Right ventricle myocardium inferior (tissue), 1 donor: ENCODE measurements around the gene POMT1. TPM values are rescaled to one million over a fixed set of nuclear protein-coding genes. Genes with fewer than 3 reads are reported as not detected.
"Not testable (repeated sequence)": the region's sequence is repeated elsewhere in the genome, so short reads cannot be mapped to it uniquely, and the experiment has no call there.

Source experiments
- ATAC-seq: fragments of 200-7000 bp; cut with Tn5 transposase; one replicate; pipeline ENCODE4 v1.9.1; 2020; ENCODE audit warnings: mild to moderate bottlenecking, moderate library complexity
- DNase-seq: peaks from one replicate; pipeline ENCODE4 v3.0.0; 2021; ENCODE audit errors: missing footprints
- intact Hi-C: fragments of 100-400 bp; cut with DNase I; formaldehyde crosslinking; loops from one replicate; pipeline ENCODE4 v1.11.0; 2022
- long read RNA-seq: library from polyadenylated mRNA; unstranded; transcript quantifications from one replicate; pipeline ENCODE4 v2.0.0, GENCODE V29; 2021
- total RNA-seq: library from RNA; stranded (reverse); fragmentation: NEBNext Ultra II Directional; extraction: Animal tissue kit (Norgen Biotek cat#: 25700); gene quantifications from one replicate; pipeline ENCODE4 v1.2.1, GENCODE V29; 2021
- donor health status: DM: no; HTN: yes; CAD: no; lungs with severe emphysema.

The POMT1 gene, protein sequence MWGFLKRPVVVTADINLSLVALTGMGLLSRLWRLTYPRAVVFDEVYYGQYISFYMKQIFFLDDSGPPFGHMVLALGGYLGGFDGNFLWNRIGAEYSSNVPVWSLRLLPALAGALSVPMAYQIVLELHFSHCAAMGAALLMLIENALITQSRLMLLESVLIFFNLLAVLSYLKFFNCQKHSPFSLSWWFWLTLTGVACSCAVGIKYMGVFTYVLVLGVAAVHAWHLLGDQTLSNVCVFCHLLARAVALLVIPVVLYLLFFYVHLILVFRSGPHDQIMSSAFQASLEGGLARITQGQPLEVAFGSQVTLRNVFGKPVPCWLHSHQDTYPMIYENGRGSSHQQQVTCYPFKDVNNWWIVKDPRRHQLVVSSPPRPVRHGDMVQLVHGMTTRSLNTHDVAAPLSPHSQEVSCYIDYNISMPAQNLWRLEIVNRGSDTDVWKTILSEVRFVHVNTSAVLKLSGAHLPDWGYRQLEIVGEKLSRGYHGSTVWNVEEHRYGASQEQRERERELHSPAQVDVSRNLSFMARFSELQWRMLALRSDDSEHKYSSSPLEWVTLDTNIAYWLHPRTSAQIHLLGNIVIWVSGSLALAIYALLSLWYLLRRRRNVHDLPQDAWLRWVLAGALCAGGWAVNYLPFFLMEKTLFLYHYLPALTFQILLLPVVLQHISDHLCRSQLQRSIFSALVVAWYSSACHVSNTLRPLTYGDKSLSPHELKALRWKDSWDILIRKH
- 21.2 TPM for total RNA-seq
- long read RNA-seq, partial matches to known transcripts = 11 of 23 reads
- long read RNA-seq, other reads (novel, unspliced or antisense) = 7 of 23 reads

DNA sequence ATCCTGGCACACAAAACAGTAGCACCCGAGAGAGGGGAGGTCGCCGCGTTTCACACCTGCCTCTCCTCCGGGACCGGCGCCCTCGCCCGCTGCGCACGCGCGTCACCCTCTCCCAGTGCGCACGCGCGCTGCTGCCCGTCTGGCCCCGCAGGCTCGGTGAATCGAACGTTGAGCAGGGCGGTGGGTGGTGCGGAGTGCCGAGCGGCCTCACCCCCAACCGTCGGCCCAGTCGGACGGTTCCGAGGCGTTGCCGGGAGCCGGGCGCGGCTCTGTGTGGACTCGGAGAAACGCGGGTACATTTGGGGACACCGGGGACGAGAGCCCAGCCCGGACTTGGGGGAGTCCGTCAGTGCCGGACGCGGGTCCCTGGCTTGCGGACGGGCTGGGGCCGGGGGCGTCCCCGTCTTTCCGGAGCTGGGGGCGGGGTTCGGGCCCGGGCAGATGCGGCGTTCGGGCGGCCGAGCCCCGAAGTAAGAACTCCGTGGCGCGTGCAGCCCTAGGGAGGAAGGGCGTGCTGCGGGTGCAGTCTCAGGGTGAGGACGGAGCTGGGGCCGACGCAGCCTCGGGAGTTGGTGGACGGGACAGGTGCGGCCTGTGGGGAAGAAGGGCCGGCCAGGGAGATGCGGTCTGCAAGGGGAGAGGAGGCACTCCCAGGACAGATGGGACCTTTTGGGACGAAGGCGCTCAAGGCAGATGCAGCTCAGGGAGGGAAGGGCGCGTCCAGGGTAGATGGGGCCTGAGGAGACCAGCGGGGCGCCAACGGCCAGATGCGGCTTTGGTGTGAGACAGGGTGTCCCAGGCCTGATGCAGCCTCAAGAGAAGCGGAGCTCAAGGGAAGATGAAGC is at the start of gene POMT1:
Gene POMT1, plus strand, starts transcription at position 138 of the 845 bp plus-strand sequence. CDS start 1,301 bp downstream, outside the sequence.
- ATAC-seq = peak; percentile 95
- intact Hi-C loops = no loop called here
- DNase-seq = peak; percentile 93

DNA sequence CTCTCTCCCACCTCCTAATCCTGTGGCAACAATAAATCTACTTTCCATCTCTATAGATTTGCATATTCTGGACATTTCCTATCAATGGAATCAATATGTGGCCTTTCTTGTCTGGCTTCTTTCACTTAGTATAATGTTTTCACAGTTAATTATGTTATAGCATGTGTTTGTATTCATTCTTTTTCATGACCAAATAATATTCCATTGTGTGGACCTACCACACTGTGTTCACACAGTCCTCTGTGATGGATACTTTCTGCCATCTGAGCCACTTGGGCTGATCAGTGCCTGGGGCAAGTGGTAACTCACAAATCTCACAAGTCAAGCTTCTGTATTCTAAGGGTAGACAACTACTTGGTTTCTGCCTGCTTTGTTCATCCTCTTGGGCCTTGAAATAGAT is 48.7 kb upstream of the POMT1 start:
- DNase-seq (no peak), ATAC-seq (no peak)
- intact Hi-C loops = no loop called here

DNA sequence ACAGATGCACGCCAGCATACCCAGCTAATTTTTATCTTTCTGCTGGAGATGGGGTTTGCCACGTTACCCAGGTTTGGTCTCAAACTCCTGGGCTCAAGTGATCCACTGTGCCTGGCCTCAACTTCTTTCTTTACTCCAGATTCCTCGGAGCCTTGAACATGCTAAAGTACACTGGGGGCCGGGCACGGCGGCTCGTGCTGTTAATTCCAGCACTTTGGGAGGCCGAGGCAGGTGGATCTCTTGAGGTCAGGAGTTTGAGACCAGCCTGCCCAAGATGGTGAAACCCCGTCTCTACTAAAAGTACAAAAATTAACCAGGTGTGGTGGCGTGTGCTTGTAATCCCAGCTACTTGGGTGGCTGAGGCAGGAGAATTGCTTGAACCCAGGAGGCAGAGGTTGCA is 47.1 kb upstream of the POMT1 start:
- ATAC-seq, DNase-seq, intact Hi-C loops: not testable (repeated sequence)

DNA sequence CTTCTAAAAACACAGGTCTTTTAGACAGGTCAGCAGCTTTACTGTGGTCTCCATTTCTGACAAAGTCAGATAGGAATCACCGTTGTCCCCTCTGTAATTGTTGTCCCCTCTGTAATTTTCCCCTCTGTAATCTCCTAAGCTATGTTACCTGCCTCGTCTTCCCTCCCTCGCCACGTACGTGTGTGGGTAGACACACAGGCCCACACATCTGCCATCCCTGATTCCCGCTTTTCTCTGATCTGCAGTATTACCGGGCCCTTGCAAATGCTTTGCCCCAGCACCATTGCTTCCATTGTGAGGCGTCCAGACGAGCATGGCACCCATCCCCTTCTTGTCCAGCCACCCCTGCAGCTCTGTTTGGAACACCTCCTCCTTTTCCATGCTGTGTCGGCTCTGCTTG is 45.0 kb upstream of the POMT1 start:
- intact Hi-C loops = no loop called here
- DNase-seq = no peak
- no peak for ATAC-seq

DNA sequence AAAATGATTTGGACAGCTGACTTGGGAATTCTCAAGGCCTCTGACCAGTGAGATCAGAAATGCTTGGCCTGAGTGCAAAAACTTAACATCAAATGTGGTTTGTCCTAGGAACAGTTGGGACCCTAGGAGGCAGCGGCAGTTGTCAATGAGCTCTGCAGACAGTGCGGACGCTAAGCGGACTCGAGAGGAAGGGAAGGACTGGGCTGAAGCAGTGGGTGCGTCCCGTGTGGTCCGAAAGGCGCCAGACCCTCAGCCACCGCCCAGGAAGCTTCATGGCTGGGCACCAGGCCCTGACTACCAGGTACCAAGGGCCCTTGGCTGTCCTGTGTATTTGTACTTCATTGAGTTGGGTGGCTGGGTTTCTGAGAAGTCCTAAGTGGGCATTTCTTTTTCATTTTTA is 43.7 kb upstream of the POMT1 start:
- ATAC-seq = no peak
- intact Hi-C loops = no loop called here
- DNase-seq = no peak

DNA sequence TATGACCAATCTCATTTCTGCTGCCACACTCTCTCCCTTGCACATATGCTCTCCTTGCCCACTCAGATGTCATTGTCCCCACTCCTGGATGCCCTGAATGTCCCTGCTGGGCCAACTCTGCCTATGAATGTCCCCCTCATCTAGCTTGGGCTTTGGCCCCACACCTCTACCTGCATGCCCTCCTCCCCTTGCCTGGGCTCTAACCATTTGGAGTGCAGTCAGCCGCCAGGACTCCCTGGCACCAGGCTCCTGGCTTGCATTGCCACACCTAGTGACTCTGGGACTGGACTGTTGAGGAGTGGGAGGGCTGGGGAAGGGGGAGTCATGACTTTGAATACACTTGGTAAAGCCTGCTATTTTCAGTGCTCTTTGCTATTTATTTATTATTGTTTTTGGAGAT is 41.6 kb upstream of the POMT1 start:
- no peak for DNase-seq
- ATAC-seq = no peak
- intact Hi-C loops = no loop called here

DNA sequence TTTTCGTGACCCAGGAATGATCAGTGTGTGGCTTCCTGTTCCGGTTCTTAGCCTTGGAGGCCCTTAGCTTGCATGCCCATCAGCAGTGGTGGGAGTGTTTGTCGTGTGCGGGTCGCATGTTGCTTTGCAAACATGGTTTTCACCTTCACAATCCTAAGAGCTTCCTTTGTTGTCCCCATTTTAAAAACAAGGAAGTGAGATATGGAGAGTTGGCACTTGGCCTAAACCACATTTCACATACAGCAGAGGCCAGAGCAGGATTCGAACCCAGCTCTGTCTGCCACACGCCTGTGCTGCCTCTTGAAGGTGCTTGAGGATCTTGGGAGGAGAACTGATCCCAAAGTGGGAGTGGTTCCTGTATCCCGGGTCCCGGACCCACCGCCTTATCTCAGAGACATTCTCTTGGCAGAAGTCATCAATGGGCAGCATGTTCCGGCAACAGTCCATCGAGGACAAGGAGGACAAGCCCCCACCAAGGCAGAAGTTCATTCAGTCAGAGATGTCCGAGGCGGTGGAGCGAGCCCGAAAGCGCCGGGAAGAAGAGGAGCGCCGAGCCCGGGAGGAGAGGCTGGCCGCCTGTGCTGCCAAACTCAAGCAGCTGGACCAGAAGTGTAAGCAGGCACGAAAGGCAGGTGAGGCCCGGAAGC is 38.2 kb upstream of the POMT1 start:
- DNase-seq (no peak), ATAC-seq (no peak)
- intact Hi-C loops = no loop called here

DNA sequence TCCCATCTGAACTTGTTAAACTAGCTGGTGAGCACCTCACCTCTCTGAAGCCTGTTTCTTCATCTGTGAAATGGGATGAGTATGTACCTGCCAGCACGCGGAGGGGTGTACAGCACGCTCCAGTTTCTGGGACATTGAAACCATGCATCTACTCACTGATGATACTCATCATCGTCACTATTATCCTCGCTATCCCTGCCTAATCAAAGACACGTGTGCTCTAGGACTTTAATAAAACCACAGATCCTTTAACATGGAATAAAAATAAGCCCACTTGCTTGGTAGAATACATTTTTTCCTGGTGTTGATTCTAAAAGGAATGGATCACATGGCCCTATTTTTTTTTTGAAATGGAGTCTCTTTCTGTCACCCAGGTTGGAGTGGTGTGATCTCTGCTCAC is 37.3 kb upstream of the POMT1 start:
- ATAC-seq (no peak), DNase-seq (no peak)

DNA sequence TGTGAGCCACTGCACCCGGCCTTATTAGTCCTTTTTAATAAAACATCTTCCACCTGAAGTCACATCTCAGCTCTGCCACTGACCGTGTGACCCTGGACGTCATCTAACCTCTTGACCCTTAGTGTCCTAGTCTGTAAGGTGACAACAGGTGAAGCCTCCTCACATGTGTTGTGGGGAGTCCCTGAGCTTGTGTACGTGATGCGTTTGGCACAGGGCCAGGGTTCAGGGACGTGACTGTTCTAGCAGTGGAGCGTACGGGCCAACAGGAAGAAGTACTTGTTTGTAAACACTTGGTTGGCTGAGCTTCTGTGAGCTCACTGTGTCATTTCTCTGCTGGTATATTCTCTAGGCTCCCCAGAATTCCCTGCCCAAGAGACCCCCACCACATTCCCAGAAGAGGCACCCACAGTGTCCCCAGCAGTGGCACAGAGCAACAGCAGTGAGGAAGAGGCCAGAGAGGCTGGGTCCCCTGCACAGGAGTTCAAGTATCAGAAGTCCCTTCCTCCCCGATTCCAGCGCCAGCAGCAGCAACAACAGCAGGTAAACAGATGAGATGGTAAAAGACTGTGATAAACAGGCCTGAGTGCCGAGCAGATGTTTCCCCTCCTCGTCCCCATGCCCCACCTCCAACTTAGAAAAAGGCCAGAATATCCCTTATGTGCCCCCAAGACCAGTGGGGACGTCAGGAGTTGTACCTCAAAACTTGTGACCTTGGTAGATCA is 35.3 kb upstream of the POMT1 start:
- ATAC-seq (no peak), DNase-seq (no peak)
- intact Hi-C loops = loop anchor here (5.0 kb wide), 1 partner anchor 35 kb away; no protein-coding TSS in a partner anchor

More for the DNA sequence above, 37.3 kb upstream of the POMT1 start:
- intact Hi-C loops = loop anchor here (5.0 kb wide), 1 partner anchor 33 kb away; no protein-coding TSS in a partner anchor

DNA sequence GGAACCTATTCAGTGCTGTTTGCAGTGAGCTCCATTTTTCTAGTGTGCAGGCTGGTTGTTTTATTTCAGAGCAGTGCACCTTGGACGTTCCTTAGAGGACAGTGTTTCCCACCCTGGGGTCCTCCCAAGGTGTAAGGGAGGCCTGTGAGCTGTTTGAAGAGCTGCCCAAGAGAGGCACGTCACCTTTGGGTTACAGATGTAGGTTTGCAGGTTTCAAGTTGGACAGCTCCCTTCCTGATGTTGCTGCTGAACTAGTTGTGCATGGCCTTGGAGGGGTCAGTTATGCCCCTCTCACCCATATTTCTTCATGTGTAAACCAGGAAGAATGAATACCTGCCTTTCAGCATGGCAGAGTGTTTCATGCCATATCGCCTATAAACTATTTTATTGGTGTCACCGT is 34.7 kb upstream of the POMT1 start:
- ATAC-seq (no peak), DNase-seq (no peak)
- intact Hi-C loops = loop anchor here (5.0 kb wide), 1 partner anchor 36 kb away; no protein-coding TSS in a partner anchor

DNA sequence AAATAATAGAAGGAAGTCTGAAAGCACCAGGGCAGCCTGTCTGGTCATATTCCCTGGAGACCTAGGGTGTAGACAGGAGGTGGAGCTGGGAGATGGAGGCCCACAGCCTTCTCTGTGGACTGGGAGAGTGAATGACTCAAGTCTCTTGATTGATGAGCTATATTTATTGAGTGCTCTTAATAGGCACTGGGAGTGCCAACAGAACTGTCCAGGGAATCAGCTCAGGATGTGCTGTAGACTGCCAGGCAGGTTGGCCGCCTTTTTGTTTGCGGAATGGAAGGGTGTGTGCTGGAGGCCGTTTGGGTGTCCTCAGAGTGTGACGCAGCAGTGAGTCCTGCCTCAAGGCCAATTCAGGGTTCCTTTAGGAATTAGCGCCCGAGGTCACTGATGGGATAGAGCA is 33.4 kb upstream of the POMT1 start:
- no peak for ATAC-seq

DNA sequence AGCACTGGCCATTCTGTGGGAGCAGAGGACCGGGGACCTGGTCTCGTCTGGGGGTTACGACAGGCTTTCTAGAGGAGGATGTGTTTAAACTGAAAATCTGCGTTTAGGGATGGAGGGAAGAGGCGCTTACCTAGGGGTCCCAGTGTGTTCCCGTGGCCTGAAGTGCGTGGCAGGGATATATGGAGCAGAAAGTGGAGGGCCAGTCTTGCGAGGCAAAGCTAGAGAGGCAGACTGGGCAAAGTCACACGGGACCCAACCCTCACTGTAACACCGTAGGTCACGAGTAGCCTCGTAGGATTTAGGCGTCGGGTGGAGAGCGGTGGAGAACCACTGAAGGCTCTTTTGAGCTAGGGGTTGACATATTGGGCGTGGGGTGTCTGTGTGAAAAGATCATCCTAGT is 32.8 kb upstream of the POMT1 start:
- DNase-seq = no peak
- intact Hi-C loops = loop anchor here (5.0 kb wide), 1 partner anchor 38 kb away; no protein-coding TSS in a partner anchor
- no peak for ATAC-seq

More for the DNA sequence above, 33.4 kb upstream of the POMT1 start:
- intact Hi-C loops = loop anchor here (5.0 kb wide), 1 partner anchor 37 kb away; no protein-coding TSS in a partner anchor
- no peak for DNase-seq

DNA sequence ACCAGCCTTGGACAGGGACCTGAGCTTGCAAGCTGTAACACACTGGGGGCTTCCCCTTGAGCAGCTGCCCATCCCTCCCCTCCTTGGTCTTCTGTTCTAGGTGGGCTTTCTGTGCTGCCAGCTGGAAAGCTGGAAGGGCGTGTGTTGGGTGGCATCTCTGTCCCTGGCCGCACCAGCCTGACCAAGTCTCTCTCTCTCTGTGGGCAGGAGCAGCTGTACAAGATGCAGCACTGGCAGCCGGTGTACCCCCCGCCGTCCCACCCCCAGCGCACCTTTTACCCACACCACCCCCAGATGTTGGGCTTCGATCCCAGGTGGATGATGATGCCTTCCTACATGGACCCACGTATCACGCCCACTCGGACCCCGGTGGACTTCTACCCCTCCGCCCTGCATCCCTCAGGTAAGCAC is 32.1 kb upstream of the POMT1 start:
- intact Hi-C loops = no loop called here
- DNase-seq (no peak), ATAC-seq (no peak)

DNA sequence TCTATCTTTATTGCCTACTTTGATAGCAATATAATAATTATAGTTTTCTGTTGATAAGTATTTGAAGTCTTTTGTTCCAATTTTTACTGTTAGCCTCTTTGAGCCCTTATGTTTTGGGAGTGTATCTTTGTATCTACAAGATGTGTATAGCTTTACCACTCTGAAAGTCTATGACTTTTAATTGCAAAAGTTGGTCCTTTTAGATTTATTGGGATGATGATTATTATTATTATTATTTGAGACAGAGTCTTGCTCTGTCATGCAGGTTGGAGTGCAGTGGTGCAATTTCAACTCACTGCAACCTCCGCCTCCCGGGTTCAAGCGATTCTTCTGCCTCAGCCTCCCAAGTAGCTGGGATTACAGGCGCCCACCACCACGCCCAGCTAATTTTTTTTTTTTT is 30.6 kb upstream of the POMT1 start:
- ATAC-seq, DNase-seq, intact Hi-C loops: not testable (repeated sequence)

DNA sequence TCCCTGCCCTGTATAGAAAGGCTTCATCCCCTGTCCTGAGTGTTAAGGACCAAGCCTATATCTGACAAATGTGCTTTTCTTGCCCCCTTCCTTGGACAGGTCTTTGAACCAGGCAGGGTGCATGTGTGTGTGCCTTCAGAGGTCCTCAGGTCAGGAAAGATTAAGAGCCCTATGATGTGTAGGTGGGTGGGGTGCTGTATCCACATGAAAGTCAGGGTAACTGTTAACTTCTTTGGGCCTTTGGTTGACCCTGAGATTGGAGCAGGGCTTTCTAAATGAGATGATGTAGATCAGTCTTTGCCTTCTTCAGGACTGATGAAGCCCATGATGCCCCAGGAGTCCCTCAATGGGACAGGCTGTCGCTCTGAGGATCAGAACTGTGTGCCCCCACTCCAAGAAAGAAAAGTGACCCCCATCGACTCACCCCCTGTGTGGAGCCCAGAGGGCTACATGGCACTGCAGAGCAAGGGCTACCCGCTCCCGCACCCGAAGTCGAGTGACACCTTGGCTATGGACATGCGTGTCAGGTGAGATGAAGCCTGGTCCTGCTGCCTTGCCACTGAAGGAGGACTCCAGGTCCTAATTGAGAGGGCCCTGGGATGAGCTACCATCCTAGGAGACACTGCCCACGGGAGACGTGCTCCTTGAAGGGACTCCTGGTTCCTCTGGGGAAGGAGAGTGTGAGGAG is 29.4 kb upstream of the POMT1 start:
- ATAC-seq (no peak), DNase-seq (no peak)
- intact Hi-C loops = no loop called here

DNA sequence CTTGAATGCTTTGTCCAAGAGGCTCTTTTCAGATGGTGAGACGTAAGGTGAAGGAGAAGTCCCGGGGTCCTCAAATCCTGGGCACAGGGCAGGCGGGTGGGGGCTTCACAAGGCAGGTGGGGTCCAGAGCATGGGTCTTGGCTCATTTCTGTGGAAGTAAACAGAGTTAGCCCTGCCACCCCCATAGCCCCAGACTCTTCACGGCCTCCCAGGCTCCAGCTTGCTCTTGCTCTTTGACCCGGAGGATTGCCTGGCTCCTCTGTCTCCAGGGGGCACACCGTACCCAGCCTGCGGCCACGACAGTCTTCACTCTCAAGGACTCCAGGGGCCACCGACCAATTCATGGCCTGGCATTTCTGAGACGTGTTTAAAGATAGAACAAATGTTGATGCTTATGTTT is 28.8 kb upstream of the POMT1 start:
- intact Hi-C loops = no loop called here
- ATAC-seq (no peak), DNase-seq (no peak)

DNA sequence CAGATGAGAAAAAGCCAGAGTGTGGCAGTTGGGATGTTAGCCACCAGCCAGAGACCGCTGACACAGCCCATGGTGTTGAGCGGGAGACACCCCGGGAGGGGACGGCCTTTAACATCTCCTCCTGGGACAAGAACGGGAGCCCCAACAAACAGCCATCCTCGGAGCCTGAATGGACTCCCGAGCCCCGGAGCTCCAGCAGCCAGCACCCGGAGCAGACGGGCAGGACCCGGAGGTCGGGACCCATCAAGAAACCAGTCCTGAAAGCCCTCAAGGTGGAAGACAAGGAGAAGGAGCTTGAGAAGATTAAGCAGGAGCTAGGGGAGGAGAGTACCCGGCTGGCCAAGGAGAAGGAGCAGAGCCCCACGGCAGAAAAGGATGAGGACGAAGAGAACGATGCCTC is 28.0 kb upstream of the POMT1 start:
- DNase-seq (no peak), ATAC-seq (no peak)
- intact Hi-C loops = loop anchor here (5.0 kb wide), 2 partner anchors 102 to 122 kb away; no protein-coding TSS in a partner anchor
